SK-N-SH (cell line): ENCODE measurements around the gene DLX6. TPM values are rescaled to one million over a fixed set of nuclear protein-coding genes. Genes with fewer than 3 reads are reported as not detected.

Source experiments
- CTCF ChIA-PET: fragments of 300-600, 350-600 bp; formaldehyde crosslinking; extraction: SDS; loops from one replicate; lab custom pipeline; 2021; lab: Yijun Ruan, JAX
- POLR2A ChIA-PET: fragments of 350-600 bp; sonication (Branson Sonifier 250); formaldehyde crosslinking; extraction: SDS; loops from one replicate; lab custom pipeline; 2020; ENCODE audit warnings: antibody characterized with exemption, inconsistent platforms; lab: Yijun Ruan, JAX
- DNase-seq: peaks from one replicate; pipeline ENCODE4 v3.0.0; 2012
- H2AFZ ChIP-seq: fragments of 200-600 bp; sonication (generic); 2 replicates; pipeline ENCODE4 v1.8.1; 2016; ENCODE audit warnings: antibody characterized with exemption, mild to moderate bottlenecking, low read depth
- H3F3A ChIP-seq: fragments of 200-600 bp; sonication (generic); replicated peaks from 2 replicates; pipeline ENCODE3; 2016; ENCODE audit warnings: antibody characterized with exemption, mild to moderate bottlenecking; ENCODE audit not compliant: insufficient read depth
- H3K27ac ChIP-seq, 2 experiments: fragments of 200-500 bp in 1 of 2; fragments of 200-600 bp in 1 of 2; sonication (Bioruptor generic) in 1 of 2; sonication (generic), shearing (Covaris generic) in 1 of 2; 2 replicates each; pipeline versions ENCODE4 v1.5.1 to v1.6.1; 2014 to 2016; ENCODE audit warnings: low read depth in 2 of 2, inconsistent platforms in 1 of 2, low read length in 1 of 2, mild to moderate bottlenecking in 1 of 2, mixed read lengths in 1 of 2
- H3K27me3 ChIP-seq: fragments of 200-600 bp; sonication (generic), shearing (Covaris generic); 2 replicates; pipeline ENCODE4 v1.6.1; 2016; ENCODE audit warnings: mixed run types; ENCODE audit not compliant: insufficient read depth
- H3K36me3 ChIP-seq, 2 experiments: fragments of 200-500 bp in 1 of 2; fragments of 200-600 bp in 1 of 2; sonication (Bioruptor generic) in 1 of 2; sonication (generic) in 1 of 2; replicated peaks in 1 of 2; 2 replicates each; pipeline versions ENCODE3 to v1.5.1; 2014 to 2016; ENCODE audit warnings: low read length in 1 of 2, mild to moderate bottlenecking in 1 of 2; ENCODE audit not compliant: insufficient read depth in 2 of 2, control insufficient read depth in 1 of 2
- H3K4me1 ChIP-seq, 2 experiments: fragments of 200-500 bp in 1 of 2; fragments of 200-600 bp in 1 of 2; sonication (Bioruptor generic) in 1 of 2; sonication (generic), shearing (Covaris generic) in 1 of 2; 2 replicates each; pipeline versions ENCODE4 v1.5.1 to v1.6.1; 2014 to 2016; ENCODE audit warnings: low read depth in 1 of 2, low read length in 1 of 2, mixed run types in 1 of 2; ENCODE audit not compliant: insufficient read depth in 2 of 2, control insufficient read depth in 1 of 2
- H3K4me2 ChIP-seq: fragments of 200-600 bp; sonication (generic), shearing (Covaris generic); 2 replicates; pipeline ENCODE4 v1.6.1; 2017; ENCODE audit warnings: mixed run types
- H3K4me3 ChIP-seq, 2 experiments: fragments of 200-500 bp in 1 of 2; fragments of 200-600 bp in 1 of 2; sonication (Bioruptor generic) in 1 of 2; sonication (generic), shearing (Covaris generic) in 1 of 2; 2 replicates each; pipeline versions ENCODE4 v1.5.1 to v1.8.1; 2014 to 2016; ENCODE audit warnings: low read depth in 2 of 2, inconsistent platforms in 1 of 2, low read length in 1 of 2, mild to moderate bottlenecking in 1 of 2, mixed read lengths in 1 of 2, moderate library complexity in 1 of 2
- H3K79me2 ChIP-seq: fragments of 200-600 bp; sonication (generic); 2 replicates; pipeline ENCODE4 v1.8.1; 2017; ENCODE audit warnings: mild to moderate bottlenecking; ENCODE audit not compliant: insufficient read depth
- H3K9ac ChIP-seq: fragments of 200-600 bp; sonication (generic); 2 replicates; pipeline ENCODE4 v1.6.1; 2017; ENCODE audit warnings: mixed run types
- H3K9me2 ChIP-seq: fragments of 200-600 bp; sonication (generic); 2 replicates; pipeline ENCODE4 v1.6.1; 2017; ENCODE audit warnings: mixed run types
- H3K9me3 ChIP-seq: fragments of 200-600 bp; sonication (generic); 2 replicates; pipeline ENCODE4 v1.6.1; 2017; ENCODE audit warnings: mixed run types, mild to moderate bottlenecking, moderate library complexity
- H4K20me1 ChIP-seq: fragments of 200-600 bp; sonication (generic); 2 replicates; pipeline ENCODE4 v1.6.1; 2017; ENCODE audit warnings: mild to moderate bottlenecking, mixed run types; ENCODE audit not compliant: insufficient read depth
- CHD2 ChIP-seq: fragments of 150-350 bp; IDR thresholded peaks from 2 replicates; pipeline ENCODE4 v1.6.1; 2018; ENCODE audit warnings: low read length; ENCODE audit not compliant: partially characterized antibody
- CTCF ChIP-seq: fragments of 200-600 bp; sonication (generic); IDR thresholded peaks from 2 replicates; pipeline ENCODE4 v1.6.1; 2017; ENCODE audit warnings: antibody characterized with exemption, mild to moderate bottlenecking, moderate library complexity
- FOSL2 ChIP-seq: IDR thresholded peaks from 2 replicates; pipeline ENCODE4 v1.4.0; 2012; ENCODE audit warnings: low read depth, mild to moderate bottlenecking, moderate library complexity, borderline replicate concordance
- FOXM1 ChIP-seq: IDR thresholded peaks from 2 replicates; pipeline ENCODE4 v1.4.0; 2012; ENCODE audit warnings: low read depth, mild to moderate bottlenecking
- GABPA ChIP-seq: IDR thresholded peaks from 2 replicates; pipeline ENCODE4 v1.4.0; 2012; ENCODE audit warnings: low read depth, mild to moderate bottlenecking
- JUND ChIP-seq: IDR thresholded peaks from 2 replicates; pipeline ENCODE4 v1.4.0; 2012
- MEF2A ChIP-seq: IDR thresholded peaks from 2 replicates; pipeline ENCODE4 v1.4.0; 2012; ENCODE audit warnings: low read depth, borderline replicate concordance
- NFIC ChIP-seq: IDR thresholded peaks from 2 replicates; pipeline ENCODE4 v1.4.0; 2012; ENCODE audit warnings: borderline replicate concordance
- NRF1 ChIP-seq: IDR thresholded peaks from 2 replicates; pipeline ENCODE4 v1.6.1; 2012; ENCODE audit warnings: low read depth, mild to moderate bottlenecking, low read length
- RFX5 ChIP-seq: IDR thresholded peaks from 2 replicates; pipeline ENCODE4 v1.6.1; 2012; ENCODE audit warnings: mild to moderate bottlenecking, improper control_type of control experiment, low read length
- RXRA ChIP-seq: IDR thresholded peaks from 2 replicates; pipeline ENCODE4 v1.4.0; 2012; ENCODE audit warnings: low read depth, mild to moderate bottlenecking, borderline replicate concordance
- SMC3 ChIP-seq: IDR thresholded peaks from 2 replicates; pipeline ENCODE4 v1.6.1; 2012; ENCODE audit warnings: low read depth, low read length, improper control_type of control experiment
- TCF12 ChIP-seq: IDR thresholded peaks from 2 replicates; pipeline ENCODE4 v1.4.0; 2012
- TEAD4 ChIP-seq: IDR thresholded peaks from 2 replicates; pipeline ENCODE4 v1.4.0; 2012; ENCODE audit warnings: mild to moderate bottlenecking, borderline replicate concordance; ENCODE audit not compliant: insufficient read depth
- USF1 ChIP-seq: IDR thresholded peaks from 2 replicates; pipeline ENCODE4 v1.4.0; 2012; ENCODE audit warnings: low read depth, borderline replicate concordance
- USF2 ChIP-seq: fragments of 150-350 bp; IDR thresholded peaks from 2 replicates; pipeline ENCODE4 v1.6.1; 2017; ENCODE audit warnings: antibody characterized with exemption, low read length, low read depth, borderline replicate concordance
- WGBS: methylation state at CpG from one replicate; pipeline ENCODE4 v1.1.6; 2017; ENCODE audit warnings: low lambda C conversion rate; 5-methylcytosine and 5-hydroxymethylcytosine counted together
- polyA plus RNA-seq, 3 experiments: library from polyadenylated mRNA; depleted of rRNA; stranded (reverse); fragments of >200 nt; gene quantifications; 2 replicates each; pipeline ENCODE4 v1.2.3, GENCODE V29; 2012
- TF ChIP-seq, protein P1 (sequence below): IDR thresholded peaks from 2 replicates; pipeline ENCODE4 v1.4.0; 2012; ENCODE audit warnings: low read depth, borderline replicate concordance
- TF ChIP-seq, protein P2 (sequence below): IDR thresholded peaks from 2 replicates; pipeline ENCODE4; 2012
- TF ChIP-seq, protein P3 (sequence below): IDR thresholded peaks from 2 replicates; pipeline ENCODE4 v1.4.0; 2012; ENCODE audit warnings: low read depth
- TF ChIP-seq, protein P4 (sequence below): fragments of 150-350 bp; IDR thresholded peaks from 2 replicates; pipeline ENCODE4 v1.6.1; 2016; ENCODE audit warnings: mild to moderate bottlenecking, low read depth, low read length

DLX6 gene
- polyA plus RNA-seq, 1 of the 3 experiments (the other 2 are of a cell fraction) = 0.23 TPM

DNA sequence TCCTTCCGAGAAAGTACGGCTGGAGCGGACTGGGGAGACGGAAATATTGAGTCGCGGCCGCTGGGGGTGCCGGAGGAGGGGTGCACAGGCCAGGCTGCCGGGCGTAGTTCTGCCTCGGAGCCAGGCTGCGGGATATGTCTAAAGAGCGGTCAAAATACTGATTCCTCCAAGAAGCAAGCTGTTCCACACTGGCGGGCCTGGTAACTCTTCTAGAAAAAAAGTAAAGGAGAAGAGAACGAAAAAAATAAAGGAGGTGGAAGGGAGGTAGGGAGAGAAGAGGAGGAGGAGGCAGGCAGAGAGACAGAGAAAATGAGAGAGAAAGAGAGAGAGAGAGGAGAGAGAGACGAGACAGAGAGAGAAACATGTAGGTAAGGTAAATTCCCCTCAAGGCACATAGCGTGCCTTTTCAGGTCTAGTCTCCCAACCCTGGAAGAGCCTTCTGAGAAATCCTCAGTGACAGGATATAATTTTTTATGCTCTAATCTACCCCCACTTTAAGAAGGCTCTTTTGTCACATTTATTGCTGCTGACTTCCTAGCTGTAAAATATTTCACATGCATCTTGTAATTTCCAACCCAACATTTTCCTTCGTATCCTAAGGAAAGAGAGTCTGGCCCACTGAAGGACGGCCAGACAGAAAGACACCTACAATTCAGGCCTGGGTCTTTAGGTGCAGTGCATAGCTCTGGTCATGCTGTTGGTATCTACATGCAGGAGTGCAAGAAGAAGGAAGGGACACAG is 13.6 kb downstream of the DLX6 start (continued):
- TF ChIP-seq, protein P1, sequence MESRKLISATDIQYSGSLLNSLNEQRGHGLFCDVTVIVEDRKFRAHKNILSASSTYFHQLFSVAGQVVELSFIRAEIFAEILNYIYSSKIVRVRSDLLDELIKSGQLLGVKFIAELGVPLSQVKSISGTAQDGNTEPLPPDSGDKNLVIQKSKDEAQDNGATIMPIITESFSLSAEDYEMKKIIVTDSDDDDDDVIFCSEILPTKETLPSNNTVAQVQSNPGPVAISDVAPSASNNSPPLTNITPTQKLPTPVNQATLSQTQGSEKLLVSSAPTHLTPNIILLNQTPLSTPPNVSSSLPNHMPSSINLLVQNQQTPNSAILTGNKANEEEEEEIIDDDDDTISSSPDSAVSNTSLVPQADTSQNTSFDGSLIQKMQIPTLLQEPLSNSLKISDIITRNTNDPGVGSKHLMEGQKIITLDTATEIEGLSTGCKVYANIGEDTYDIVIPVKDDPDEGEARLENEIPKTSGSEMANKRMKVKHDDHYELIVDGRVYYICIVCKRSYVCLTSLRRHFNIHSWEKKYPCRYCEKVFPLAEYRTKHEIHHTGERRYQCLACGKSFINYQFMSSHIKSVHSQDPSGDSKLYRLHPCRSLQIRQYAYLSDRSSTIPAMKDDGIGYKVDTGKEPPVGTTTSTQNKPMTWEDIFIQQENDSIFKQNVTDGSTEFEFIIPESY = no peak

- no peak for DNase-seq
- Histone ChIP-seq H3K27ac (no peak overlapping the region), H3K4me1 (peaks cover 0 to 15% of the 10 kb centered on the region in 2 experiments; a peak in 3 of 4 replicates), H3K9me3 (no peaks in the 10 kb centered on the region), H3K9me2 (no peaks in the 10 kb centered on the region), H3F3A (no peaks in the 10 kb centered on the region), H3K9ac (no peak overlapping the region), H3K4me3 (no peak overlapping the region), H4K20me1 (no peaks in the 10 kb centered on the region), H3K4me2 (no peak overlapping the region), H3K27me3 (peaks cover 32% of the 10 kb centered on the region), H2AFZ (no peak overlapping the region), H3K79me2 (no peaks in the 10 kb centered on the region)
- ChIA-PET CTCF (interaction anchor here (0.8 to 6.3 kb wide), 5 partner anchors 6 to 1103 kb away, joined by 3 to 78 read pairs (median 7); partner anchors contain the start of genes DLX5 and DLX6), POLR2A (no interaction called here)
- 74% methylated on average over 5 of the region's 5 CpGs for WGBS
- TF ChIP-seq CHD2 (no peak), RFX5 (no peak), FOSL2 (no peak), USF2 (no peak), FOXM1 (no peak), USF1 (no peak), TEAD4 (no peak), NRF1 (no peak), MEF2A (no peak), CTCF (no peak), RXRA (no peak), GABPA (no peak), NFIC (no peak), JUND (no peak), TCF12 (no peak), SMC3 (no peak)
- TF ChIP-seq, protein P2, sequence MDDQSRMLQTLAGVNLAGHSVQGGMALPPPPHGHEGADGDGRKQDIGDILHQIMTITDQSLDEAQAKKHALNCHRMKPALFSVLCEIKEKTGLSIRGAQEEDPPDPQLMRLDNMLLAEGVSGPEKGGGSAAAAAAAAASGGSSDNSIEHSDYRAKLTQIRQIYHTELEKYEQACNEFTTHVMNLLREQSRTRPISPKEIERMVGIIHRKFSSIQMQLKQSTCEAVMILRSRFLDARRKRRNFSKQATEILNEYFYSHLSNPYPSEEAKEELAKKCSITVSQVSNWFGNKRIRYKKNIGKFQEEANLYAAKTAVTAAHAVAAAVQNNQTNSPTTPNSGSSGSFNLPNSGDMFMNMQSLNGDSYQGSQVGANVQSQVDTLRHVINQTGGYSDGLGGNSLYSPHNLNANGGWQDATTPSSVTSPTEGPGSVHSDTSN = no peak
- TF ChIP-seq, protein P3, sequence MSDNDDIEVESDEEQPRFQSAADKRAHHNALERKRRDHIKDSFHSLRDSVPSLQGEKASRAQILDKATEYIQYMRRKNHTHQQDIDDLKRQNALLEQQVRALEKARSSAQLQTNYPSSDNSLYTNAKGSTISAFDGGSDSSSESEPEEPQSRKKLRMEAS = no peak
- TF ChIP-seq, protein P4, sequence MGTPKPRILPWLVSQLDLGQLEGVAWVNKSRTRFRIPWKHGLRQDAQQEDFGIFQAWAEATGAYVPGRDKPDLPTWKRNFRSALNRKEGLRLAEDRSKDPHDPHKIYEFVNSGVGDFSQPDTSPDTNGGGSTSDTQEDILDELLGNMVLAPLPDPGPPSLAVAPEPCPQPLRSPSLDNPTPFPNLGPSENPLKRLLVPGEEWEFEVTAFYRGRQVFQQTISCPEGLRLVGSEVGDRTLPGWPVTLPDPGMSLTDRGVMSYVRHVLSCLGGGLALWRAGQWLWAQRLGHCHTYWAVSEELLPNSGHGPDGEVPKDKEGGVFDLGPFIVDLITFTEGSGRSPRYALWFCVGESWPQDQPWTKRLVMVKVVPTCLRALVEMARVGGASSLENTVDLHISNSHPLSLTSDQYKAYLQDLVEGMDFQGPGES = no peak
- TF ChIP-seq, protein P1 = no peak
- TF ChIP-seq, all 33 proteins: peak for 0
- H3K36me3 ChIP-seq = no peaks in the 10 kb centered on the region
Measured at GRCh38 chr7:97019710-97020225, 14.4 kb downstream of the DLX6 start.
